HepG2 (cell line): Measurements from ENCODE around the gene NPHP1. TPM values are rescaled to one million over a fixed set of nuclear protein-coding genes. Genes with fewer than 3 reads are reported as not detected.

Experiments used
- AKNA ChIP-seq: sonication (generic); formaldehyde crosslinking; IDR thresholded peaks from 2 replicates; pipeline ENCODE4 v1.4.0; 2020; ENCODE audit warnings: missing genetic modification reagents, borderline replicate concordance
- FOXA1 ChIP-seq, 2 experiments: fragments of 450-650 bp in 1 of 2; sonication (generic) in 1 of 2; formaldehyde crosslinking in 1 of 2; IDR thresholded peaks; 2 replicates each; pipeline versions ENCODE4 v1.4.0 to v1.6.1; 2016 to 2020; ENCODE audit warnings: missing genetic modification reagents in 1 of 2
- FOXJ3 ChIP-seq: sonication (generic); formaldehyde crosslinking; IDR thresholded peaks from 2 replicates; pipeline ENCODE4 v1.4.0; 2020; ENCODE audit warnings: missing genetic modification reagents, mild to moderate bottlenecking, borderline replicate concordance
- FOXP1 ChIP-seq, 2 experiments: fragments of 450-650 bp in 1 of 2; IDR thresholded peaks; 2 replicates each; pipeline ENCODE4 v1.6.1; 2017 to 2018; ENCODE audit warnings: antibody characterized with exemption in 1 of 2
- KAT2B ChIP-seq: fragments of 150-350 bp; IDR thresholded peaks from 2 replicates; pipeline ENCODE4 v1.6.1; 2014; ENCODE audit warnings: low read depth, low read length, borderline replicate concordance
- KLF6 ChIP-seq: IDR thresholded peaks from 2 replicates; pipeline ENCODE4 v1.8.0; 2016; ENCODE audit warnings: missing biosample characterization, missing genetic modification reagents
- MYNN ChIP-seq: sonication (generic); formaldehyde crosslinking; IDR thresholded peaks from 2 replicates; pipeline ENCODE4 v1.4.0; 2020; ENCODE audit warnings: mild to moderate bottlenecking, low read depth, missing genetic modification reagents
- SRSF1 ChIP-seq: fragments of 200-400 bp; formaldehyde crosslinking; optimal IDR thresholded peaks from 2 replicates; pipeline ENCODE3; 2017; ENCODE audit warnings: mild to moderate bottlenecking, low read depth, low read length, moderate library complexity
- TCF12 ChIP-seq, 2 experiments: fragments of 450-650 bp in 1 of 2; sonication (generic) in 1 of 2; formaldehyde crosslinking in 1 of 2; IDR thresholded peaks; 2 replicates each; pipeline versions ENCODE4 v1.6.1 to v1.8.0; 2017 to 2022; ENCODE audit warnings: antibody characterized with exemption in 1 of 2, mild to moderate bottlenecking in 1 of 2, missing genetic modification reagents in 1 of 2, moderate library complexity in 1 of 2
- ZC3H4 ChIP-seq: sonication (generic); formaldehyde crosslinking; IDR thresholded peaks from 2 replicates; pipeline ENCODE4 v1.4.0; 2020; ENCODE audit warnings: missing genetic modification reagents, borderline replicate concordance
- ZNF317 ChIP-seq: sonication (generic); formaldehyde crosslinking; IDR thresholded peaks from 2 replicates; pipeline ENCODE4 v1.5.0; 2020; ENCODE audit warnings: mild to moderate bottlenecking, missing genetic modification reagents
- ZNF550 ChIP-seq: sonication (generic); formaldehyde crosslinking; IDR thresholded peaks from 2 replicates; pipeline ENCODE4 v1.4.0; 2020; ENCODE audit warnings: mild to moderate bottlenecking, missing genetic modification reagents, borderline replicate concordance
- ZNF598 ChIP-seq: sonication (generic); formaldehyde crosslinking; IDR thresholded peaks from 2 replicates; pipeline ENCODE4 v1.5.1; 2020; ENCODE audit warnings: mild to moderate bottlenecking, missing genetic modification reagents, borderline replicate concordance
- ZNF749 ChIP-seq: sonication (generic); formaldehyde crosslinking; IDR thresholded peaks from 2 replicates; pipeline ENCODE4 v1.8.0; 2022; ENCODE audit warnings: mild to moderate bottlenecking, missing genetic modification reagents, moderate library complexity, borderline replicate concordance
- ZXDC ChIP-seq: sonication (generic); formaldehyde crosslinking; IDR thresholded peaks from 2 replicates; pipeline ENCODE4 v1.5.0; 2020; ENCODE audit warnings: mild to moderate bottlenecking, missing genetic modification reagents
- ZZZ3 ChIP-seq: sonication (generic); formaldehyde crosslinking; IDR thresholded peaks from 2 replicates; pipeline ENCODE4 v1.4.0; 2020; ENCODE audit warnings: missing genetic modification reagents, mild to moderate bottlenecking, borderline replicate concordance
- polyA plus RNA-seq, 8 experiments: library from polyadenylated mRNA; depleted of rRNA in 3 of 8; stranded (reverse) in 7 of 8; unstranded in 1 of 8; fragments of >200 nt; fragmentation: Illumina TruSeq in 4 of 8; extraction: Trizol in 4 of 8; gene quantifications; 2 replicates each; pipeline versions ENCODE4 v1.2.1 to v1.2.3, GENCODE V29; 2011 to 2016; ENCODE audit warnings: low read depth in 4 of 8, missing spikeins in 1 of 8, mixed read lengths in 1 of 8; ENCODE audit not compliant: insufficient read depth in 1 of 8
- total RNA-seq, 5 experiments: library from RNA; depleted of rRNA; stranded (reverse); fragments of >200 nt; fragmentation: Illumina TruSeq; extraction: Trizol; gene quantifications; 2 replicates each; pipeline ENCODE4 v1.2.3, GENCODE V29; 2016; ENCODE audit warnings: low read depth in 1 of 5
- TF ChIP-seq, protein P1 (sequence below): sonication (generic); formaldehyde crosslinking; IDR thresholded peaks from 2 replicates; pipeline ENCODE4 v1.4.0; 2020; ENCODE audit warnings: missing genetic modification reagents

NPHP1 gene
- total and polyA plus RNA-seq, 2 of the 13 experiments (the other 11 are each of a cell fraction or from before 2014, with no cell fraction given): 2.7 to 4.8 TPM

- TF ChIP-seq AKNA (CRISPR knock-in tag): no peak
- no peak for TF ChIP-seq FOXJ3 (CRISPR knock-in tag)
- TF ChIP-seq FOXP1 (IDR thresholded peaks at IDR 0.05): no peak
- no peak for TF ChIP-seq FOXP1 (CRISPR knock-in tag; IDR thresholded peaks at IDR 0.05)
- TF ChIP-seq ZNF317: peak; percentile 79
- TF ChIP-seq, protein P1, sequence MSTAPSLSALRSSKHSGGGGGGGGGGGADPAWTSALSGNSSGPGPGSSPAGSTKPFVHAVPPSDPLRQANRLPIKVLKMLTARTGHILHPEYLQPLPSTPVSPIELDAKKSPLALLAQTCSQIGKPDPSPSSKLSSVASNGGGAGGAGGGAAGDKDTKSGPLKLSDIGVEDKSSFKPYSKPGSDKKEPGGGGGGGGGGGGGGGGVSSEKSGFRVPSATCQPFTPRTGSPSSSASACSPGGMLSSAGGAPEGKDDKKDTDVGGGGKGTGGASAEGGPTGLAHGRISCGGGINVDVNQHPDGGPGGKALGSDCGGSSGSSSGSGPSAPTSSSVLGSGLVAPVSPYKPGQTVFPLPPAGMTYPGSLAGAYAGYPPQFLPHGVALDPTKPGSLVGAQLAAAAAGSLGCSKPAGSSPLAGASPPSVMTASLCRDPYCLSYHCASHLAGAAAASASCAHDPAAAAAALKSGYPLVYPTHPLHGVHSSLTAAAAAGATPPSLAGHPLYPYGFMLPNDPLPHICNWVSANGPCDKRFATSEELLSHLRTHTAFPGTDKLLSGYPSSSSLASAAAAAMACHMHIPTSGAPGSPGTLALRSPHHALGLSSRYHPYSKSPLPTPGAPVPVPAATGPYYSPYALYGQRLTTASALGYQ (CRISPR knock-in tag): peak; percentile 51; the same call in 1 of the 2 replicates
- no peak for TF ChIP-seq KAT2B
- peak; percentile 78; the same call in 1 of the 2 replicates for TF ChIP-seq MYNN
- peak; percentile 79; the same call in 1 of the 2 replicates for TF ChIP-seq ZNF598
- TF ChIP-seq ZZZ3 (CRISPR knock-in tag): peak; percentile 80; the same call in 1 of the 2 replicates
- 0 out of 2 replicates have a peak, but pooled peaks have one; percentile 59 for TF ChIP-seq KLF6 (CRISPR knock-in tag)
- TF ChIP-seq TCF12 (IDR thresholded peaks at IDR 0.05): no peak
- 0 out of 2 replicates have a peak, but pooled peaks have one; percentile 55 for TF ChIP-seq TCF12 (CRISPR knock-in tag; IDR thresholded peaks at IDR 0.05)
- TF ChIP-seq FOXA1 (IDR thresholded peaks at IDR 0.05): no peak
- TF ChIP-seq FOXA1 (CRISPR knock-in tag; IDR thresholded peaks at IDR 0.05): no peak
- TF ChIP-seq ZNF550 (CRISPR knock-in tag): no peak
- TF ChIP-seq ZXDC (CRISPR knock-in tag): peak; percentile 85; the same call in 1 of the 2 replicates
- TF ChIP-seq ZNF749 (CRISPR knock-in tag): 0 out of 2 replicates have a peak, but pooled peaks have one; percentile 63
- no peak for TF ChIP-seq ZC3H4
- TF ChIP-seq SRSF1: peak; percentile 73
Observed at GRCh38 chr2:110211938-110212858, 7.4 kb upstream of the NPHP1 start, which contains the start of gene MTLN (continued).
